ENCODE data around the gene HS6ST3.

DNA sequence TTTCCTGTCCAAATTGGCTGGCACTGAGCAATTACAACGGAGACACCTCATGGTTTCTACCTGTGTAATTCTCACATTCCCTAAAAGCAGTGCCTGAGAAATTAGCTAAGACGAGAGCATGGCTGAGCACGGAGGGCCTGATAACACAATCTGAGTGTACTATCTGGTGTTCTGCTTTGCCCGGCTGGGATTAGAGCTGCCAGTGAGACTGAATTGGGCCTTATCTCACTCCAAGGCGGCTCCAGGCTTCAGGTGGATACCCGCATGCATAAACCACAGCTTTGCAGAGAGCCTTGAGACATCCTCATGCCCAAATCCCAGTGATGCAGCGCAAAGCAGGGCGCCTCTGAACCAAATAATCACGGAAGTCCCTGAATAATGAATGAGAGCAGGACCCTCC lies 732.1 kb downstream of the HS6ST3 start:
- no peak for TF ChIP-seq CTCF (IDR thresholded peaks at IDR 0.05; ENCODE audit: low read length)
- no peak for TF ChIP-seq EZH2 (IDR thresholded peaks at IDR 0.05; ENCODE audit: borderline replicate concordance, low read length)

Data from OCI-LY1 (cell line).